ENCODE measurements around the gene KIF19. TPM values are rescaled to one million over a fixed set of nuclear protein-coding genes. Genes with fewer than 3 reads are reported as not detected.
A peak's percentile ranks its signal among the peaks of the same experiment; 100 is the strongest.

The KIF19 gene
- total RNA-seq, 1 donor from 2014 or later: 16.3 TPM

DNA sequence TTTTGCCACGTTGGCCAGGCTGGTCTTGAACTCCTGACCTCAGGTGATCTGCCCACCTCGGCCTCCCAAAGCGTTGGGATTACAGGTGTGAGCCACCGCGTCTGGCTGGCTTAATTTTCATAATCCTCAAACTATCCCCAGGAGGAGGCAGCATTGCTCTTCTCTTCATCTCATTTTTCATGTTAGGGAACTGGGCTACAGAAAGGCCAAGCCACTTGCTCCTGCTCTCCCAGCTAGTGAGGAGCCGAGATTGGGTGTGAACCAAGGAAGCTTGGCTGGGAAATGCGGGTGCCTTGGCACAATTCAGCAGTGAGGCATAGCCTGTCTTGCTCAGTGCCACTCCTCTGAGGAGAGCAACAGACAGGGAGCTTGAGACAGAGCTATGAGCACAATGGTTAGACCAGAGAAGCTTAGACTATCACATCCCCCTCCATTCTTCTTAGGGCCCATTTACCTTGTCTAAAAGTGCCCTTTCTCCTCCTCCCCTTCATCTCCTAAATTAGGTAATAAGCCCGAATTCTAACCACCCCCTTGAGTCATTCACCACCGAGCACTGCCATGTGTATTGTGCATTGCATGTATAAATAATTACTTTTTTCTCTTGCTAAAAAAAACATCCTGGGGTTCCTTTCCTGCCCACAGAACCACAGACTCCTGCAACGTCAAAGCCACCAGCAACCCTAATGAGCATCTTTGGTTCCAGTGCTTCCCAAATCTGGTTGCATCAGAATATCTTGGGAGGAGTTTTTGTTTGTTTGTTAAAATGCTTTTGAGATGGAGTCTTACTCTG, 20.0 kb upstream of the KIF19 start:
- peak; percentile 60 for DNase-seq

DNA sequence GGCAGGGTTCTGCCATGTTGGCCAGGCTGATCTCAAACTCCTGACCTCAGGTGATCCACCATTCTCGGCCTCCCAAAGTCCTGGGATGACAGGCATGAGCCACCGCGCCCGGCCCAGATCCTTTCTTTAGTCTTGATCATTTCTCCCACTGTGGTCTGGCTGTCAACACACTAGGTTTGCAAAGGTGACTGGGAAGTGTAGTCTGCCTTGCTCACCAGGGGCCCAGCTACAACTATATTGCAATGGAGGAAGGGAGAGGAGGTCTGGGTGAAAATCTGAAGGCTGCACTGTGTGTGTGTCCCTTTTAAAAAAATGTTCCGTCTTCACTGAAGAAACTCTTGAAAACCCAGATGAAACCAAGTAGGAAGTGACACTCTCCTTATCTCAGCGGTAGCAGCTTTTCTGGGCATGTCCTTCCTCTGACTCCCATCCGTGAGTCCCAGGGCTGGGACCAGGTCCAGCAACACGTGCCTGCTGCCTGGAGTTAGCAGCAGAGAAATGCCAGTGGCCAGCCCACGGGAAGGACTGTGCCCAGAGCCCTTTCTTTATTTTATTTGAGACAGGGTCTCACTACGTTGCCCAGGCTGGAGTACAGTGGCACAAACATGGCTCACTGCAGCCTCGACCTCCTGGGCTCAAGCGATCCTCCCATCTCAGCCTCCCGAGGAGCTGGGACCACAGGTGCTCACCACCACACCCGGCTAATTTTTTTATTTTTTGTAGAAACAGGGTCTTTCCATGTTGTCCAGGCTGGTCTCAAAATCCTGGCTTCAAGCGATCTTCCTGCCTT, 17.8 kb upstream of the KIF19 start:
- DNase-seq: peak; percentile 83

GRCh38 chr17:74309902-74310301, 16.1 kb upstream of the KIF19 start:
- DNase-seq: no peak

DNA sequence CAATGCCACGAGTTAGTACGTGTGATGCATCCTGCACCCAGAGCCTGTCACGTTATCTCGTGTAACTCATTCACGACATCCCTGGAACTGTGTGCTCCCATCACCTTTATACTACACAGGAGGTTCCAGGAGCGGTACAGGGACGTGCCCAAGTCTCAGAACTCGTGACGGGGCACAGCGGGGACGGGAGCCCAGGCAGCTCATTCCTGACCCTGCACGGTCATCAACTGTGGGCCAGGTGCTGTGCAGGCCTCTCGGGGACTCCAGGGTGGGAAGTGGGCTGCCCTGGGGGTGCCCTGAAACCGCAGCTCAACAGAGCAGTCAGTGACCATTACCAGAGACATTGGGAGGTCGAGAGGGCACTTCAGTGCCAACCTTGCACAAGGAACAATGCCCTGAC, 11.1 kb upstream of the KIF19 start:
- DNase-seq: no peak

DNA sequence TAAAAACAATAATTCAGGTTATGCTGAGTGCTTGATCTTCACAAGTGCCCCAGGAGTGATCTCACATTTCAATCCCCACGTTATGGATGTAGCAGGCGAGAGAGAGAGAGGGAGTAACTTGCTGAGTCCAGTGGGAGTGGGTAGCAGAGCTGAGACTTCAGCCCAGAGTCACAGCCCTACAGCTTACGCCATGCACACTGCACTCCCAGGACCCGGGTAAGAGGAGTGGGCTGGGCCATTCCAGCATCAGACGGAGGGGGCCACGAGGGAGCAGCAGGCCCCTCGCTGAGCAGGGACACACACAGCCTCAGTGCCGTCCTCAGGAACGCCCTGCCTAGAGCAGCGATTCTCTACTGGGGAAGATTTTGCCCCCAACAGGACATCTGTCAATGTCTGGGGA, 9.8 kb upstream of the KIF19 start:
- no peak for DNase-seq

DNA sequence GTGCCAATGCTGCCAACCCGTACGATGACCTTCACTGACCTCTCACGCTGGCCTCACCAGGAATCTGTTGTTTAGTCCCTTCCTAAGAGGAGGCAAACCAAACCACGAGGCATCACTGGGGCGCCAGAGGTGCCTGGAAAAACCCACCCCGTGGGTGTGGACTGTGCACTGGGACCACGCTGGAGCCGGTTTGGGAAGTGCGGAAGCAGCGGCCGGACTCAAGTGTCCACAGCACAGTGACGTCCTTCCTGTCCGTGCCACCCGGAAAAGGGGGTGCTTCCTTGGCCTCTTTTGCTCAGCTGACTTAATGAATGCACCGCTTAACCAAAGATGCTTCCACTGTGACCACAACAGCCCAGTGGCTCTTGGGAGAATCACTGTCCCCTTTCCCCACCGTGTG, 9.0 kb upstream of the KIF19 start:
- peak; percentile 44 for DNase-seq

- no peak for DNase-seq
Measured at GRCh38 chr17:74318391-74318790, 7.6 kb upstream of the KIF19 start.

GRCh38 chr17:74324521-74324920, 1.5 kb upstream of the KIF19 start:
- no peak for DNase-seq

DNA sequence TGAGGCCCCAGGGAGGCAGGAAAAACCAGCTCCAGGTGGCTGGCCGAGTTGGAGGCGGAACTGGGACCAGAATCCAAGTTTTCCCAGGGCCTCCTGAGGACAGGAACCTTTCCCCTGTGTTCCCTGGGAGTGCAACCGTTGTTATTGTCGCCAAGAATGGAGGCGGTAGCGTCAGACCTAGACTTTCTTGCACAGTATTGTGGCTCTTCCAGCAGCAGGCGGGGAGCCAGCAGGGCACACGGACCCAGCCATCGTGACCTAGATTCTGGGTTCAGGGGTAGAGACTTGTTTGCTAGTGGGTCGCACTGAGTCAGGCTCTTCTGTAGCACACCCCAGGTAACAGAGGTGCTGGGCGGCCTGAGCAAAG, 667 bp upstream of the KIF19 start:
- DNase-seq: no peak

DNA sequence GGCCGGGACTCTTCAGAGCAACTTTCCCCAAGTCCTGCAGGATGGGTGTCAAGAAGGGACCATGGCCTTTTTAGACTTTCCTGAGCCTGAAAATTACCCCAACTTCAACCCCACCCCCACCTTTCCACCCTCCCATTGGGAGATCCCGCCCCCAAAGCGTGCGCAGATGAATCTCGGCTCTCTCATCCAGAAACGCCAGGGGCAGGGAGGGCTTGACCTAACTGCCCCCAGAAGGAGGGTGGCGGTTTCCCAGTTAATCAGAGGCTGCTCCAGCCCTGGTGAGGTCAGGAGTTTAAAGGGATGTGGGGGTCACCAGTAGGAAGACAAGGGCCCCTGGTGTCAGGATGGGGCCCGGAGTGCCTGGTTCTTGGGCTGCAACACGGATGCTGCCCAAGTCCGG, 480 bp downstream of the KIF19 start:
- no peak for DNase-seq

DNA sequence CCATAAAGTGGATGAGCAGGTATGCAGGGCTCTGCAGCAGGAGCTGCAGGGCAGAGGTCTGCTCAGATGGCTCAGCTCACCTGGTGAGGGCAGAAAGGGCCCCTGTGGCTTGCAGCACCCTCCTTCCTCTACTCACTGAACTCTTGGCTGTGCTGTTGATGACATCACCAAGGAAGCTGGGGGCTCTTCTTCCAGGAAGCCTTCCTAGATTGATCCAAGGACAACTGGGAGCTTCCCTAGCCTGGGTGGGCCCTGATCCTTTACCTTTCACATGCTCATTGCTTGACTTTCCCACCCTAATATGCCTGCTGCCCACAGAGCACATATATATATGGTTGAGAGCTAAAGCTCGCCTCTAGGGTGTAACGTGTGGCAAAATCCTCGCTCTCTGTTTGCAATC, 2.5 kb downstream of the KIF19 start:
- DNase-seq: no peak

DNA sequence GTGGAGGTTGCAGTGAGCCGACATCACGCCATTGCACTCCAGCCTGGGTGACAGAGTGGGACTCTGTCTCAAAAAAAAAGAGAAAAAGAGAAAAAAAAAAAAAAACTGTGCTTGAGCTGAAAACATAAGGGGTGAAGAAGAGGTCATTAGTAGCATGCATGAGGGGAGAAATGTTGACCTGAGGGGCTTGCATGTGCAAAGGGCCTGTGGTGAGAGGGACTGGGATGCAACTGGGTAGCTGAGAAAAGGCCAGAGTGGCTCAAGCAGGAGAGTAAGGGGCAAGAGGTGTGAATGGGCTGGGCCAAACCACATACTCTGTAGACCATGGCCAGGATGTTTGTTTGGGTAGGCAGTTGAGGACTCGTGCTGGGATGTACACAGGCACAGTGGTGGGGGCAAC, 3.4 kb downstream of the KIF19 start:
- no peak for DNase-seq

DNA sequence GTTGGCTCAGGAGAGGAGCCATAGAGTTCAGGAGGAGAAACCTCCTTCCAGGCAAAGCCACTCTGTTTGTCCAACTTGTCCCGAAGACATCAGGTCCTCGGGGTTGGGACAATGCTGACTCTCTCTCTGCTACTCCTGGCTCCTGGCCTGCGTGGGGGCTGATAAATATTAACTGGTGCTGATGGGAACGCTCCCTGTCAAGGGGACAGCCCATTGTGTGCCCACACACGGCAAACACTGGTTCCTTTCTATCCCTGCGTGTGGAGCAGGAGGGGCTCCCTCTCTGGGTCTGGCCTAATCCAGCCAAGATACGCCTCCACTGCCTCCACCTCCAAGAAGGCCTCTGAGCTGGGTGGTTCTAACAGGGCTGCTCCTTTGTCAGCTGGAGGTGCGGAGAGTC, 4.4 kb downstream of the KIF19 start:
- no peak for DNase-seq

DNA sequence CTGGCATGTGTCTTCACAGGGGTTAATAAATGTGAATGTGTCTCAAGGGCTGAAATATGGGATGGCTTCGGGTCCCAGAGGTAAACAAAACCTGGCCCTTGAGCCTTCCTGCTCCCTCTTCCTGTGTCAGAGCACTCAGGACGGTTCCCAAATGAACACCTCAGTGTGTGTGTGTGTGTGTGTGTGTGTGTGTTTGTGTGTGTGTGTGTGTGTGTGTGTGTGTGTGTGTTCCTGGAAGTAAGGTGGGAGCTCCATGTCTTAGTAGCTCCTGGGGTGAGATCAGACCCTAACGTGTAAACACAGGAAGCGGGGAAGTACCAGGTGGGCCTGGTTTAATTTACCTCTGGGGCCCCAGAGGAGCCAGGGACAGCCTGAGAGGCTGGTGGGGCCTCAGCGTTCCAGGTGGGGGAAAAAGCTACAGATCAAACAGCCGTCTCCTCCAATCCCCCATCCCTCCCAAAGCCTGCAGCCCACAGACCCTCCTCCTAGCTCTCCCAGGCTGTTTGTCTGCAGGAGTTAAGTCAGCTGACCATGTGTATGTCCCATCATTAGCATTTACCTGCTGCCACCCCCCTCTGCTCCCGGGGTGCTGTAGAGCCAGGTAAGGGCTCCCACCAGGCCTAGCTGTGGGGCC, 6.1 kb downstream of the KIF19 start:
- DNase-seq: no peak

- DNase-seq: no peak
Measured at GRCh38 chr17:74332763-74333283, 6.8 kb downstream of the KIF19 start.

DNA sequence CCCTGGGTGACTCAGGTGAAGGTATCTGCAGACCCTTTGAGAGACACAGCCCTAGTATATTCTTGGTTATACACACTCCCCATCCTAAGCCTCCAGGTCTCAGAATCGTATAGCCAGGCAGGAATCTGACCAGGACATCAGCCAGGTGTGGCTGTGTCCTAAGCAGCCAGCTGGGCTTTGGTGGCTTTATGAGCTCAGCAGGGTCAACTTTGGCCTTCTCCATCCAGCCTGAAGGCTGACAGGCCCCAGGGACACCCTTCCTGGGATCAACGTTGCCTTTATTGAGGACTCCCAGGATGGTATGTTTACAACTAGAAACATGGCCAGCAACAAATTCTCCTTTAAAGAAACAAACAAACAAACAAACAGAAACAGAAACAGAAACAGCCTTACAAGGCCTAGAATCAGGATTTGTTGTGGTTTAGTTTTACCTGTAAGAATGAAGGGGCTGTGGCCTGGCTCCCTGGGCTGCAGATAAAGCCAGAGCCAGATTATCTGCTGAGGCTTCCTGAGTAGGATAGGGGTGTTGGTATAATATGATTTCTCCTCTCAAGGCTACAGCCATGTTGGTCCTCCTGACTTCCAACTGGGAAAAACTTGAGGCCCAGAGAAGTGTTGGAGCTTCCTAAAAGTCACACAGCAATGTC, 8.5 kb downstream of the KIF19 start:
- DNase-seq: no peak

DNA sequence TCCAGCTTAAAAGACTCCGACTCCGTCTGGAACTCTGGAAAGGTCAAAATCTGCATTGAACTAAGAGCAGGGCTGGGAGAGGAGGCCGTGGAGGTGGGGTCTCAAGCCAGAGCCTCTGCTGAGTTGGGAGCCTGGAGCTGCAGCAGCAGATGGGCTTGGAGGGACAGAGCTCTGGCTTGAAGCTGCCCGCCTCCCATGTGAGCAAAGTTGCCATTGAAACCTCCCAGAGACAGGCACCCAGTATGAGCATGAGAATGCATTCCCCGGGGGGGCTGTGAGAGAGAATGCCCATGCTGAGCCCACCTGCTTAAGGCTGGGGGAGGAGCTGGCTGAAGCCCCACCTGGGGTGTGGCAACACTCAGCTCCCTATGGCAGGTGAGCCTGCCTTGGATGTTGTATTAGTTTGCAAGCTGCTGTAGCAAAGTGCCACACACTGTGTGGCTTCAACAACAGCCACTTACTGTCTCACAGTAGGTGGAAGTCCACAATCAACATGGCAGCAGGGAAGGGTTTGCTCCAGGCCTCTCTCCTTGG, 9.6 kb downstream of the KIF19 start:
- DNase-seq: no peak

DNA sequence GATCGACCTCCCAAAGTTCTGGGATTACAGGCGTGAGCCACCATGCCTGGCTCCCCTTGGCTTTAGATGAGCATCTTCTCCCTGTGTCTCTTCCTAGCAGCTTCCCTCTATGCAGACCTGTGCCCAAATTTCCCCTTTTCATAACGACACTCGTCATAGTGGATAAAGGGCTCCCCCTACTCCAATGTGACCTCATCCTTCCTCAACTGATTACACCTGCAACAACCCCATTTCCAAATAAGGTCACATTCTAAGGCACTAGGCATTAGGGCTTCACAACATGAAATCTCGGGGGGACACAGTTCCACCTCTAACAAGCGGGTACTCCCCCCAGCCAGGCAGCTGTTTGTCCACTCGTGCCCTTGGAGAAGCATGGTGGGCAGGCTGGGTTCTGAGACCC, 10.3 kb downstream of the KIF19 start:
- DNase-seq: no peak

DNA sequence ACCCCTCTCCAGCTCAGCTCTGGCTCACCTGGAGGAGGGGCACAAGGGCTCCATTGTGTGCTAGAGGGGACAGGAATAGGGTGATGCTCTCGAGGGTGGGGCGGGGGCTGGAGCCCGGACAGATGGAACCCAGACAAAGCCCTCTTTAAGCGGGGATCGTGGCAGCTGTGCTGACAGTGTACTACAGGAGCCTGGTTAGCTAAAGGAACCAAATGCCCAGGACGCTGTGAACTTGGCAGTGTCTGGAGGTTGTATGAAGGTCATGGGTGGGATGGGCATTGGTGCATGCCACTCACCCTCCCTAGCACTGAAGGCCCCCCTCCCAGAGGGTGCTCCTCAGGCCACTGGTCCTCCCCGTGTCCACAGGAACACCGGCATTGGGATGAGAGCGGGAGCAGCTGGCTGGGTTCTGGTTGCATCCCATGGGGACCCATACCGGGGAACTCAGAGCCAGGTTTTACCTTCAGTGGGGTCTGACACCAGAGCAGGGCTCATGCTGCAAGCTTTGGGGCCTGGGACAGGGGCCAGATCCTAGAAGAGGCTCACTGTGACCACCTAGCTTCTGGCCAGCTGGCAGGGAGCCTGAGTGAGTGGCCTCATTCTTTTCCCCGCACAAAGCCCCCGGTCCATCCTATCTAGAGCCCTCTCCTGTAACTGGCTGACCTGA, 11.9 kb downstream of the KIF19 start:
- DNase-seq: no peak

DNA sequence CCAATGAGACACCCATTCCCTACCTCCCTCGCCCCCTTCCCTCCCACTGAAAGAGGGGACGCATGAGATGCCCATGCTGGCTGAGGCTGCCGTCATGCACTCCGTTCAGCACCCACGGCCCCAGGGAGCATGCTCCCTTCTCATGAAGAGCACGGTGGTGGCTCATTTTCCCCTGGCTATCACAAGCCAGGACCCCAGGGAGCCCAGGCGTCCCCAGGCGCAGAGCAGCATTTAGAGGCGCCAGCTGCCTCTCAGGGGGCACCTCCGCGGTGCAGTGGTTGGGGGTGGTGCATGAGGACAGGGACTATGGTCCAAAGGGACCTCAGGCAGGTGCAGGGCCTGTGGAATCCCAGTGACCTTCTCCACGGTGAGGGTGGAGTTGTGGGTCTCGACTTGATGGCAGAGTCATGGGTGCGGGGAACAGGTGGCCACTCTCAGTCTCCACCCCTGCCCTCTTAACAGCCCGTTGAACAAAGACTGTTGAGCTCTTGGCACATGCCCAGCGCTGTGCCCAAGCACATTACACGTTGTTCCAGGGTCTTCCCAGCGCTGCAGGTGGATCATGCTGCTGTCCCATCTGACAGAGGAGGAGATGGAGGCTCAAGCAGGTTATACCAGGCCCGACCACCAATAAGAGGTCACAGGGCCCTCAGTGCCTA, 13.6 kb downstream of the KIF19 start:
- DNase-seq: no peak

GRCh38 chr17:74340470-74341023, 14.5 kb downstream of the KIF19 start:
- no peak for DNase-seq

Data from dermis blood vessel endothelial cell (primary cell).